Measurements from ENCODE around the gene SERTM2. TPM values are rescaled to one million over a fixed set of nuclear protein-coding genes. Genes with fewer than 3 reads are reported as not detected.

Gene SERTM2
- total RNA-seq, 2 experiments from 2014 or later: not detected

Other genes with a start within 250 kb of the SERTM2 start
- not detected for gene CAPN6, start 241.2 kb upstream of the SERTM2 start, total RNA-seq
- gene DCX, start 99.5 kb upstream of the SERTM2 start, total RNA-seq: not detected
- 10 to 100 TPM; 35.0 to 41.2 TPM for gene ALG13, start 169.5 kb downstream of the SERTM2 start, total RNA-seq

Measured in activated CD8-positive, alpha-beta memory T cell treated with anti-CD3 and anti-CD28 coated beads, Interleukin-2, amount 10 ng/mL, durations not matched to agents 7 days and 5 days (primary cell).